HS-5 (cell line): ENCODE results near the gene NSD2.

Source experiments
- DNase-seq: peaks from one replicate; pipeline ENCODE4 v3.0.0-alpha.2; 2012; ENCODE audit warnings: low read depth

NSD2 gene

DNA sequence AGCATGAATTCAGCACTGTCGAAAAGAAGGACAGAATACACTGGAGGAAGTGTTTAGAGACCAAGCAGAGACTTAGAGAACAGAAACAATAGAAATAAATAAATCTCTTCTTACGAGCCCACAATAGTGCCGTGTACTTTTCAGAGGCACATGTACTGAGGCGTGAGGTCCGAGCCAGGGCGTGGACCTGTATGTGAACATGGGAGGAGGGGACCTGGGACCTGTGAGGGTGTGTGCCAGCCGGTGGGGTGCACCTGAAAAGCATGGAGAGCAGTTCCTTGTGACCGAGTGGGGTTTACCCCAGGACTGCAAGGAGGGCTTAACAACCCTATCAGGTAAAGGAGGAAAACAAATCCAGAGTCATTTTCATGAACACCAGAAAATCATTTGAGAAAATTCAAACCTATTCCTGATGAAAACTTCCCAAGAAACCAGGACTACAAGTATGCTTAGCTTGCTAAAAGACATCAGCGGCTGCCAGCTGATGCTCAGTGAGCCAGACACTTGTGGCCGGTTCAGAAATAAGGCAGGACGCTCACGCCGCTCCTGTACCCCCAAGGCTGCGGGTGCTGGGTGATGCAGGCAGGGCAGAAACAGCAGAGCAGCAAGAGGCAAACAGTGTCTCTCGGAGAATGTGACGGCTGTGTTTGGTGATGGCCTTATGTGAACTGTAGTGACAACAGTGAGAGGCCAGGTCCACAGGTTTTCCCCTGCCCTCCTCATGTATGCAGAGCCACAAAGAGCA, 100.4 kb downstream of the NSD2 start:
- DNase-seq = no peak

DNA sequence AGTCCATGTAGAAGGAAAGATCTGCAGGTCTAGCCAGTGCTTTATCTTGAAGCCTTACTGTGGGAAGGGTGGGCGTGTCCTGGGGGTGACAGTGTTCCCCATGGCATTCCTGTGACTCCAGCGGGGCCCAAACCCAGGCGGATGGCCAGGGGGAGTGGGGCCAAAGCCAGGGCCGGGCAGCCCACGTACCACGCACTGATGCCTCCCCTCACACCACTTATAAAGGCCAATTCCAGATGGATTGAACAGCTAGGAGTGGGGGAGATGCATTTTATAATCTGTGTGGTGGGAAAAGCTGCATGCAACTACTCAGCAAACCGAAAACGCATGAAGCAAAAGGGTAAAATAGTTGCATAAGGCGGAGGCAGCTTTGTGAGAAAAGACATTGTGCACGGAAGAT, 101.2 kb downstream of the NSD2 start:
- no peak for DNase-seq

DNA sequence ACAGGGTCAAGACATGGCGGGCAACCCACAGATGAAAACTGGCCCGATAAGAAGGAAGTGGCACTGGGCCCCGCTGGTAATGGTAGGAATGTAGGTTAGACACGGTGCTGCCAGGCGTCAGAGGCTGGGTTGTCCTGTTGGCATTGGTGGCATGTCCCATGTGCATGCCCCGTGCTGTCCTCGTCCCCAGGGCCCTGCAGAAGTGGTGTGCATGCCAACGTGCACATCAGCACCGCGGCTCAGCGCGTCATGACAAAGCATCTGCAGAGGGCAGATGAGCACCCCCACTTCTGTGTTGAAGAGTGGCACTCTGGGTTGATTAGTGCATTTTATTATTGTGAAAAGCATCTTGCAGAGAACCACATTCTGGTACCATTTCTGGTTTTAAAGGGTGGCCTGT, 102.0 kb downstream of the NSD2 start:
- DNase-seq = no peak

DNA sequence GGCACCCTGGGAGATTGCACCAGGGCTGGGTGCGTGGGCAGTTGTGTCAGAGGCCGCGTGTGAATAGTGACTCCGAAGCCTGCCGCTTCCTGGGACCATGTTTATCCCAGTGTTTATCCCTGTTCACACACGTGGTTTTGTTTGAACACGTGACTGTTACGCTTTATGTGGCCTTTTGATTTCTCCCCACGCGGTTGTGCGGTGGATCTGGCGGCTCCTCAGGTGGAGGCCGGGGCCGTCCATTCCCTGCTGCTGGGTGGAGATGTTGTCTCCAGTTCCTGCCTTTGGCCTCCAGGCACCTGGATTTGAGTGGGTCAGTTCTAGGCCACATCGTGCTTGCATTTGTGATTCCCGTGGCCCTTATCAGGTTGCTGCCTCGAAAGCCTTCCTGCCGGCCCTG, 102.5 kb downstream of the NSD2 start:
- no peak for DNase-seq

DNA sequence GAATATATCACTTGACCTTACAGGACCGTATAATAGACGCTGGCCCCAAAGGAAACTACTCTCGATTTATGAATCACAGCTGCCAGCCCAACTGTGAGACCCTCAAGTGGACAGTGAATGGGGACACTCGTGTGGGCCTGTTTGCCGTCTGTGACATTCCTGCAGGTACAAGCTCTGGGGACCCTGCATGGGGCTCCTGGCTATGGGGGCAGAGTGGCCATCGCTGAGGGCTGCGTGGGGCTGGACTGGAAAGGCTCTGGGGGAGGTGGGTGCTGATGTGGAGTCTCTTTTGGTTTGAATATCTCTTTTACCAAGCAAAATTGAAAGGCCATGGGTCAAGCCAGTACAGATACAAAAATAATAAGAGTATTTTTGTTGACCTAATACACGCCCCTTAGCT, 103.6 kb downstream of the NSD2 start:
- DNase-seq = no peak

DNA sequence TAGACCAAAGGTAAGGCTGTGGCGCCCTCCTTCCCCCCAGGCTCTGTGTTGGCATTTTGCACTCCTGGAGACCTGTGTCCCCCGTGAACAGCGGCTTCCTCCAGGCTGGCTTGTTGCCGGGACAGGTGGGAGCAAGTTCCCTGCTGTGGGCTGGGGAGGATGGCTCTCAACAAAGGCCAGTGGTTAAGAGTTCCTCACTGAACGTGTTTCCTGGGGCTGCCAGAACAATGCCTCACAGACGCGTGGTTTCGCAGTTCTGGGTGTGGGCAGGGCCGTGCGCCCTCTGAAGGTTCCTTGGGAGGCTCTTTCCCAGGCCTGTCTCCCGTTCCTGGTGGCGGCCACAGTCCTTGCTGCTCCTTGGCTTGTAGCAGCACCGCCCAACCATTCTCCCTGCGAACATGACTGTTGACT, 104.2 kb downstream of the NSD2 start:
- no peak for DNase-seq

DNA sequence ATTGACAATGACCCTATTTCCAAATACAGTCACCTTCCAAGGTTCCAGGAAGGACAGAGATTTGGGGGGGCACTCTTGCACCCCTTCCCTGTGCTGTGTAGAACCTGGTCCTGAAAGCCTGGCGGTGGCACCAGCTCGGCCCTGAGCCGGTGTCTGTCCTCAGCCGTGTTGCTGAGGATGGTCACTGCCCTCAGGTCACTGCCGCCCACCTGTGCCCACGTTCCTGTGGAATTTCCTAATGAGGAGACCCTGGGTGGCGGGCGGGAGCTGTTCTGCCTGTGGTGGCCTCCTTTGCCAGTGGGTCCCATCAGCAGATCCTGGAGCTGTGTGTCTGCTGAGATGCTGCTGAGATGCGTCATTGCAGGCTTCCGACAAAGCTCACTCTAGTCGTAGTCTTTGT, 104.7 kb downstream of the NSD2 start:
- no peak for DNase-seq

DNA sequence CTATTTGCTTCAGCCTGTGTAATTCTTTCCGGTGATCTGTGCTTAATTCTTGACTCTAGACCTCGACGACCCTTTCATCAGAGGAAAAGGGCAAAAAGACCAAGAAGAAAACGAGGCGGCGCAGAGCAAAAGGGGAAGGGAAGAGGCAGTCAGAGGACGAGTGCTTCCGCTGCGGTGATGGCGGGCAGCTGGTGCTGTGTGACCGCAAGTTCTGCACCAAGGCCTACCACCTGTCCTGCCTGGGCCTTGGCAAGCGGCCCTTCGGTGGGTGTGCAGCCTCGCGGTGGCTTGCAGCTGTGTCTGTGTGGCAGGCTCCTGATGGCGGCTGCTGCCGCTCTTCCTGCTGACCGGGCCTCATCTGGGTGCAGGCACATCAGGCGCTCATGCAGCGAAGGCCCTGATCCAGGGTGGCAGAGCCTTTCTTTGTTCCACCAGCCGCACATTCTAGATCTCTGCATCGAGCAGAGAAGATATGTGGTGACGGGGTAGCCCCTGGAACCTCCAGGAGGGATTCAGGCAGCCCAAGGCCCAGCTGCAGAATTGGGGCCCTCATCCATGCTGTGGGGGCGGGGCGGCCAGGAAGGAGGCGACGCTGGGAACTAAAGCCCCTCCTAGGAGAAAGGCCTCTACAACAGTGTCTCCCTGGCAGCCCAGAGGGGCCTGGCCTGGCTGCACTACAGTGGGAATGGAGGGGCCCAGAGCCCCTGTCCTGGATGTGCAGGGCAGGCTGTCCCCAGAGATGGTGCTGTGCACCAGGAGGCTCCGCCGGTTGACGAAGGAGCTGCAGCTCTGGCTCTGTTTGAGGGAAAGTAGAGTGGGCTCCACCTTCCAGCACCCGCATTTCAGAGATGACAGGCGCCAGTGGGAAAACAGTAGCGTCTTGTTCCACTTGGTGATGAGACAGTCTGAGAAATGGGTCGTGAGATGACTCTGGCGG, 105.5 kb downstream of the NSD2 start:
- DNase-seq = no peak

DNA sequence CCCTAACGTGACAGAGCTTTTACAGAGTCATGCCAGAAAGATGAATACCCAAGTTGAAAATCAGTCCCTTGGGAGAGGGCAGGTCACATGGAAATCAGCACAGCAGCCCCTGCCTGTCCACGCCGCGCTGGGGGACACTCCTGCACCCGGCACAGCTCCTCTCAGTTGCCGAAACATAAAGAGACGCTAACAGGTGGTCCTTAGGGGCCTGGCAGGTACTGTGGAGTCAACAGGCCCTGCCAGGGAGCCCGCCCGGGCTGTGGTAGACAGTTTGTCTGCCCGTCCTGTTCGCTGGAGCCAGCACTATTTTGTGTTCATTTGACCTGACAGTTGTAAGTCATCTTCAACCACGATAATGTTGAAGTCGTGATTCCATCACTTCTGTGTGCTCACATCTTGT, 107.0 kb downstream of the NSD2 start:
- no peak for DNase-seq

DNA sequence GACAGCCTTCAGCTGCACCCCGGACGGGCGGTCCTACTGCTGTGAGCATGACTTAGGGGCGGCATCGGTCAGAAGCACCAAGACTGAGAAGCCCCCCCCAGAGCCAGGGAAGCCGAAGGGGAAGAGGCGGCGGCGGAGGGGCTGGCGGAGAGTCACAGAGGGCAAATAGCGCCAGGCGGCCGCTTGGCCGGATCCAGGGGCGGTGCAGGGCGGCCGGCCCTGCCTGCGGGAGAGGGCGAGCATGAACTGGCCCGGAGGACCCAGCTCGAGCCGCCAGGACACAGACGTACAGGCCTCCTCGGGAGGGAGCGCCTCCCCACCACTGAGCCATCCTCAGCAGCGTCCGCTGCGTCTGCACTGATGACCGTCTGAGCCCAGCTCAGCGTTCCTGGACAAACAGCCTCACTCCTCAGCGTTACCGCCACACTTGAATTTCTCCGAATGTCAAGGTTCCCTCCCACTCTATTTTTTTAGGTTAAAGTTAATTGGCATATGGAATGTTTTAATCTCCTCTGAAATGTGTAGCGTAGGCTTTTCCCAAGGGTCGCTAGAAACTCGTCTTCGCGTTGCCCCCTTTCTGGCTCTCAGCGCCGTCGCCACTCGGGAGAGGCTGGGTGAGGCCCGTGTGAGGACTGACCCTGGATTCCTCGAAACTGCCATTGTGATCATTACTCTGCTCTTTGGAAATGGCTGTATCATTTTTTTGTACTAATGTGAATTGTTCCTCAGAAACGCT, 107.7 kb downstream of the NSD2 start:
- no peak for DNase-seq

DNA sequence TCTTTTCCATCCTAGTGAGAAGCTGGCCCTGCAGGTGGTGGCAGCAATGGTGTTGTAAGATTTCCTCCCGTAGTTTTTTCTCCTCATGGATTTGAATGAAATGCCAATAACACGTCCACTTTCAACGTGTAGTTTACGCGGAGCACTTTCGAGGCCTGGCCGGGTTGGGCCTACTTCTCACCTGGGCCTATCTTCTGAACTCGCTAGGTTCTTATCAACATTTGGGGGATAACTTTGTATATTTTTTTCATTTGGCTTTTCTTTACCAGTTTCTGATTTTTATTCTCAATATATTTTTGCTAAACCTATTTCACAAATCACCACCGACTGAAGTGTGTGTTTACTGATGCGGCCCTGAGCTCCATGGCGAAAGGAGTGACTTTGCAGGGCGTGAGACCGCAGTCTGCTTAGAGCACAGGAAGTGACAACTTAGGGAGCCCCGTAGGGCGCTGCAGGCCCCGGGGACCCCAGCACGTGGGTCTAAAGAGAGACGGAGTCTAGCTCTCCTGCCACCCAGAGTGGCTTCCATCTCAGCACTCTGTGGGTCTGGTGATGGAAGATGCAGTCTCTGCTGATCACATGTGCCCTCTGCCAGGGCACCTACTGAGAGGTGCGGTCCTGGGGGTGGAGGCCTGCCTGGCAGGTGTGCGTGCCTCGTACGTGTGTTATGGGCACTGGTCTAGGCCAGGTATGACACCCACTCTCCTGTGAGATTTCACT, 108.4 kb downstream of the NSD2 start:
- no peak for DNase-seq

DNA sequence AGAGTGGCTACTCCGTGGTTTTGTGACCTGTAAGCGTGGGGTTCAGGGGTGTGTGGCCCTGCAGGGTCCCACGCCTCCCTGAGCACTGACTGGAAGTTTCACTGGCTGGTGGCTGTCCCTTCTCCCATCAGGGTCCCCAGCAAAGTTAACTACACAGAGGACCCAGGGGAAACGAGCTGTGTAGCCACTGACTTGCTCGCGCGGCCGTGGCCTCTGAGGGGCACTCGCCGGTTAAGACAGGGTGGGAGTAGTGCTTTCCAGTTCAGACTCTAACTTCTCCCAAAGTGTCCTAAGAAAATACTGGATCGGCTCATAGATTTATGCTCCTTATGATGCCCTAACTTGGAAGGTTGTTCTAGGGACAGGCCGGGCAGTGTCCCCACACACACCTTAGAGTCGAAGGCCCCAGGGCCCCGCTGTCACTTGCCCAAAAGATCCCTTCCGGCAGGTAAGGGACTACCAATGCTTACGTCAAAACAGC, 109.4 kb downstream of the NSD2 start:
- no peak for DNase-seq

DNA sequence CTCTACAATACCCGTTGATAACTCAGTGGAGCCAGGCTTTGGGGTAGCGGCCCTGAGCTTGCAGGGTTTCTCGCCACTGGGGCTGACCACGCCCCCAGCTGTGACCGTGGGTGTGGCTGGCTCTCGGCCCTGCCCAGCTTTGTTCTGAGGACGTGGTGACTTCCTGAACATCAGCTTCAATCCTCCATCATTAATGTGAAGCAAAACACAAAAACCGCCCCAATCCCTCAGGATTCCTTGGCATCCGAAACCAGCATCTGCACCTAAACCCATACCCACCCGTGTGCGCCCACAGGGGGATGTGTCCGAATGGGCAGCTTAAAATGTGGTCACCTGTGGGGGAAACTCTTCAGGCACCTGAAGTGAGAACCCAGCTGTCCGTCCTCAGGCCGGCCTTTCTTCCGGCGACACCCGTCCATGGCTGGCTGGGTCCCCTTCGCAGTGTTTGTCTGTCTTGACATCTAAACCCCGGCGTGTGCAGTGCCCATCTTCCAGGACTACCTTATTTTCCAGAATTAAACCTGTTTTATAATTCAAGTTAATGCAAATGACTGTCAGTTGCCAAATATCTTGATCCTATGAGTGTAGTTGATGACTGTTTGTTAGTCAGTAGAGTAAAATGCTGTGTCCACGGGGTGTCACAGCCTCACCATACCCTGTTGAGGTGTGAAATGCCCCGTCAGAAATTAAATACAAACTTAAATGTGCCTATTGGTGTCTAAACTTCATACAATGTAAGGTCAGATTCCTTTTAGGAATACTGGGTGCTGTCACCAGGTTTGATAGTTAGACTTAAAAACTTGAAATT, 110.3 kb downstream of the NSD2 start:
- DNase-seq = no peak

DNA sequence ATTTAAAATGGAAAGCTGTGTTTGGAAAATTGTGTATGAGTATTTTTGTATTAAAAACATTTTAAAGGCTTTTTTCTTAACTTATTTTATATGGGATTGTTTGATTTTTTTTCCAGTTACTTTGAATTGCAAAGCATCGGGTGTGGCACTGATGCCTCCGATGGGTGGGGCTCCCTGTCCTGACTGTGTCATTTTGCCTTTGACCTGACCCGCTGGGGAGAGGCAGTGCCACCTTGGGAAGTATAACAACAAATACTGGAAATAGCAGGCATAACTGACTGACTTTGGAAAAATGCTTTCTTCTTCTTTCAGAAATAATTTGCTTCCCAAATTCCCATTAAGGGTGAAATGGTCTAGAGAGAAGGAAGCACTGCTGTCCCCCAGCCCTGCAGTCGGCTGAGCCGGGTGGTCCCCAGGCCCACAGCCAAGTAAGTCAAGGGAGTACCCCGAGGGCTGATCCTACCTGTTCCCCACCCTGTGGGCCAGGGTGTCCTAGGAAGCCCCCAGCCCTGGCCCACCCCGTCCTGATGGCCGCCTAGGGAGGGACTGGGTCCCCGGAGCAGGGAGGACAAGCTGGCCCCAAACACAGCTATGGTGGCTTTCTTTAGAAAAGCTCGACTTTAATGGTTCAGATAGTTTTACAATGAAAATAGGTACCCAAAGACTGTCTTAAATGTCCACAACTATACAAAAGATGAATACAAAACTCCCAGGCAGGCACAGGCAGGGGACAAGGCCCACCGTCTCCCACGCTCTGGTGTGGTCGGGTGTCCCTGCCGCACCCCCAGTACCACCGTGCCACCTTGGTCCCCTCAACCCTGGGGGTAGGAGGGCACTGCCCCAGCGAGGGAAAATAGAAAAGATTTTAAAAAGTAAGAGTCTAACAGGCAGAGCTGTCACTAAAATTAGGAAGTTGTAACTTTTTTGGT, 111.2 kb downstream of the NSD2 start:
- DNase-seq = no peak

DNA sequence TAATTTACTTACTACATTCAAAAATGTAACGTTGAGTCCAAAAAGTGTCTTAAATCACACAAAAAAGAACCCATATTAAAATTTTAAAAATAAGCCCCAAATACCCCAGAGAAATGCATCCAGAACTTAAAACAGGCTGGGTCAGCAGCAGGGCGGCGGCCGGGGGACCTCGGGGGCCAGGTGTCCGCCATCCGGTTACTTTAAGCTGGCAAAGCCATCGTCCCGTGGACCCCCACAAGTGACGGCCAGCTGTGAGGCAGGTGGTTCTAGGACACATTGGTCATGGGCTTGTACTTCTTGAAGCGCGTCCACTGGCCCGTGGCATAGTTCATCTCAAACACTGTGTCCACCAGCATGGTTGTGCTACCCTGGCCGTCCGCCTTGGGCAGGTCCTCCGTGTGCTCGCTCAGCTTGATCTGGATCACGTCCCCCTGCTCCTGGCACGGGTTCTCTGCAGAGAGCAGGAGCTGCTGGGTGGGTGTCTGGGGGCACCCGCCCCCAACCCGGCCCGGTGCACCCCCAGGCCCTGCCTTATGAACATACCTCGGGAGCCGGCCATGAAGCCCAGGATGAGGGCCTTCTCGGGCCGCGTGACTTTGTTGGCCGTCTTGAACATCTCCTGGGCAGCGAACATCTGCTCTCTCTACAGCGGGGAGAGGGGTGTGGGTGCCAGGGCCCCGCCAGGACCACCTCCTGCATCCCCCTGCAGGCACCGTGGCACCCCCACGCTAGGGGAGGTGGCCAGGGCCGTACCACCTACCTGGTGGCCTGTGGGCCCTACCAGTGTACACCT, 112.1 kb downstream of the NSD2 start:
- no peak for DNase-seq

DNA sequence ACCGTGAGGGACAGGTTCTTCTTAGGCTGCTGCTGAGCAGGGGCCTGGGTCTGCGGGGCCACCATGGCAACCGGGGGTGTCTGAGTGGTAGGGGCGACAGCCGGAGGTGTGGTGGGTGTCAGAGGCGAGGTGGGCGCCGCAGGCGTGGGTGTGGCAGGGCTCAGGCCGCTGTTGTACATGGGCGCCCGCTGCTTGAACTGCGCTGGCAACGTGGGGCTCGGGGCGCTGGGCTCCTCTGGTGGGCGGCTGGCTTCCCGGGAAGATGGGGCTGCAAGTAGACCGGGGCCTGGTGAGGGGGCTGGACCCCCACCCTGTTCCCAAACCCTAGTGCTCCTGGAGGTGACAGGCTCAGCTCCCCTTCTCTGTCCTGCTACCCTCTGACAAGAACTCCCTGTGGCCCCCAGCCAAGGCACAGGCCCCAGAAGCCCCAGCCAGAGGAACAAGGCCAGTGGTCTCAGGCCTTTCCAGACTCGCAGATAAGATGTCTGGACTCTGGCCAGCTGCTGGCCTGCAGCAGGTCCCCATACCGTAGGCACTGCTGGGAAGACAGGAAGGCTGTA, 112.7 kb downstream of the NSD2 start:
- no peak for DNase-seq

DNA sequence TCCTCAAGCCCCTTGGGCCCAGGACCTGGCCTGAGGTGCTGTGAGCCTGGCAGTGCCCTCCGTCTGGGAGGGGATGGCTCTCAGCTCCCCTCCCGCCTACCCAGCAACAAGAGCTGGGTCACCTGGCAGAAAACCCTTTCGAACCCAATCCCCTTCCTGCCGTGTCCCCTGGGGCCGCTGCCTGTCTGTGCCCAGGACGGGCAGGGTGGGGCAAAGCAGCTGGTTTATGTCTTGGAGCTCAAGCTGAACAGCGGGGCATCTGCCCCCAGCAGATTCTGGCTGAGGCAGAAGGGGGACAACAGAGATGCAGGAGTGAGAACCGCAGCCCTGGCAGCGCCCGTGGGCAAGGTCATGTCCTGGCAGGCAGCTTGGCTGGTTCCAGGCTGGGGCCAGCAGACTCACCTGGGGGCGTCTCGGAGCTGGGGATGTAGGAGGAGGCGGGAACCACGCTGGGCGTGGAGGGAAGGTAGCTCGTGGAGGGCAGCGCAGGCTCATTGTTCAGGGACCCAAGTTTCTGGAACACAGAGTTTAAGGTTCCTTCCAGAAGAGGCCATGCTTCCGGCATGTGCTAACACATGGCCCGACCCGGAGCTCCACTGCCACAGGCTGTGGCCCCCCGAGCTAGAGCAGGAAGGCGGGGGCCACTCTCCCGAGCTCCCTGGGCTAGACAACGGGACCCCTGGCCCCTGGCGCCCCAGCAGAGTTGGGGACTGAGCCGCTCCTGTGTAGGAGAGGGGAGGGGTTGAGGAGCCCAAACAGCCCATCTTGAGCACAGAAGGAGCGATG, 113.4 kb downstream of the NSD2 start:
- DNase-seq = no peak

DNA sequence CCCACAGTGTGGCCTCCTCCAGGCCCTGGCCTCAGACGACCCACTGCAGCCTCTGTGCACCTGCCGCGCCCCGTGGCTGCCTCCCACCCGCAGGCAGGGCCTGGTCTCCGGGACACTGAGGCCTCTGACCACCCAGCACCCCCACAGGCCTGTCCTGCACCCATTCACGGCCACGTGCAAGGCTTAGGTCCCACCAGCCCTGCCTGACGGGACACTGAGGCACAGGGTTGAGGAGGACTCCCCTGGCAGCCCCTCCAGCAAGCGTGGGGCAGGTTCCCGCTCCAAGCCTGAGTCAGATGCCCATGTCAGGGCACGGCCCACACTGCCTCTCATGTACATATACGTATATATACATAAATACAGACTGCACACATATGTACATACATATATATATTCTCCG, 114.1 kb downstream of the NSD2 start:
- DNase-seq = no peak
